Effector memory CD4-positive, alpha-beta T cell (primary cell): ENCODE measurements around the gene RNASE13.

Source experiments
- DNase-seq, 3 donors: peaks; one replicate each; pipeline ENCODE4 v3.0.0-alpha.2; 2020
- H3K27ac ChIP-seq: 2 replicates; pipeline ENCODE4 v1.7.0; 2013; ENCODE audit warnings: mild to moderate bottlenecking, low read length, moderate library complexity; ENCODE audit not compliant: insufficient read depth, poor library complexity, severe bottlenecking
- H3K27me3 ChIP-seq: replicated peaks from 2 replicates; pipeline ENCODE4 v1.7.0; 2013; ENCODE audit warnings: mild to moderate bottlenecking, low read length; ENCODE audit not compliant: insufficient read depth, control insufficient read depth, poor library complexity, severe bottlenecking
- H3K36me3 ChIP-seq: 2 replicates; pipeline ENCODE4 v1.7.0; 2013; ENCODE audit warnings: mild to moderate bottlenecking, low read length, moderate library complexity; ENCODE audit not compliant: control insufficient read depth, insufficient read depth
- H3K4me1 ChIP-seq: 2 replicates; pipeline ENCODE4 v1.7.0; 2013; ENCODE audit warnings: low read length, mild to moderate bottlenecking; ENCODE audit not compliant: control insufficient read depth, insufficient read depth, poor library complexity, severe bottlenecking
- H3K4me3 ChIP-seq: 2 replicates; pipeline ENCODE4 v1.7.0; 2013; ENCODE audit warnings: low read length, low read depth, mild to moderate bottlenecking; ENCODE audit not compliant: insufficient read depth, poor library complexity, severe bottlenecking
- H3K9me3 ChIP-seq: 2 replicates; pipeline ENCODE4 v1.7.0; 2013; ENCODE audit warnings: mild to moderate bottlenecking, low read length, moderate library complexity; ENCODE audit not compliant: control insufficient read depth

RNASE13 gene

DNA sequence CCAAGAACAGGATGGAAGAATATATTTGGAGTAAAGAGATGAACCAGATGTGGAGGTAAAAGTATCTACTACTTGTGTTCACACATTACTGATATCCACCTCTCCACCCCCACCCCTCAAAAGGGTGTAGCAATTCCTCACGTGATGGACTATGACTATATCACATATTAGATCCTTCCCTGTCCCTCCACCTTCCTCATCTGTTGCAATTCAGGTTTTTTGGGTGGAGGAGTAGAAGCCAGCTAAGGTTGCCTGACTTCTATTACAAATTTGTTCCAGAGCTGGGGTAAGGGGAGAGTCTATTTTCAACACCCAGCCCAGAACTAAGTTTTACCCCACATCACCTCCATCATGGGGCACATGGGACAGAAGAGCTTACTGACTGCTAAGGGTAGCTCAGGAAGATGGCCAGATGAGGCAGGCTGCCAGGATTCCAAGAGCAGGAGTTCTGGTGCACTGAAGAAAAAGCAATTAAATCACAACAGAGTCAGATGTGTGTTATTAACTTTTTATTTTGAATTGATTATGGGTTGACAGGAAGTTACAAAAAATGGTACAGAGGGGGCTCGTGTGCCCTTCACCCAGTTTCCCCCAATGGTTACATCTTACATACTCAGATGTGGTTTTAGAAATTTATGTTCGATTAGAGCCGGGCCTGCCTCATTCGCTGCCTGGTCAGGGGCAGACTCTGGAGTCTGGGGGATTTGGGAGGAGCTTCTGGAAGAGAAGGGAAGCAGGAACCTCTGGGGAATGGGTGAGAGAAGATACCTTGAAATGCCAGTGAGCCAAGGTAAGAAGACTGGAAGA lies 2.1 kb downstream of the RNASE13 start:
- Histone ChIP-seq H3K4me3 (no peak overlapping the region), H3K27me3 (no peaks in the 10 kb centered on the region), H3K27ac (no peak overlapping the region), H3K36me3 (no peaks in the 10 kb centered on the region), H3K4me1 (no peaks in the 10 kb centered on the region), H3K9me3 (no peaks in the 10 kb centered on the region)
- no peak for DNase-seq

DNA sequence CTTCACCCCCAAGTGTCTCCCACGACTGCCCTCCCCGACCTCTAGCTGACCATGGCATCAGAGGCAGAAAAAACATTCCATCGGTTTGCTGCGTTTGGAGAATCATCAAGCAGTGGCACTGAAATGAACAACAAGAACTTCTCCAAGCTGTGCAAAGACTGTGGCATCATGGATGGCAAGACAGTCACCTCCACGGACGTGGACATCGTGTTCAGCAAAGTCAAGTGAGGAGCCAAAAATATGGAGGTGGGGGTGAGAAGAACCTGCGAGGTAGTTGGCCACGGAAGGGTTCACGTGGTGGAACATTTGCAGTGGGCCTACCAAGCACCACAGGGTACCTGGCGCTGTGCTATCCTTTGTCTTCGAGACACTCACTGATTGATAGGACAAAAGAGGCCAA lies 4.1 kb downstream of the RNASE13 start:
- no peak overlapping the region for H3K27ac ChIP-seq
- H3K9me3 ChIP-seq: no peaks in the 10 kb centered on the region
- no peaks in the 10 kb centered on the region for H3K36me3 ChIP-seq
- no peaks in the 10 kb centered on the region for H3K27me3 ChIP-seq
- H3K4me1 ChIP-seq: peaks cover under 1% of the 10 kb centered on the region
- no peak for DNase-seq
- no peak overlapping the region for H3K4me3 ChIP-seq

DNA sequence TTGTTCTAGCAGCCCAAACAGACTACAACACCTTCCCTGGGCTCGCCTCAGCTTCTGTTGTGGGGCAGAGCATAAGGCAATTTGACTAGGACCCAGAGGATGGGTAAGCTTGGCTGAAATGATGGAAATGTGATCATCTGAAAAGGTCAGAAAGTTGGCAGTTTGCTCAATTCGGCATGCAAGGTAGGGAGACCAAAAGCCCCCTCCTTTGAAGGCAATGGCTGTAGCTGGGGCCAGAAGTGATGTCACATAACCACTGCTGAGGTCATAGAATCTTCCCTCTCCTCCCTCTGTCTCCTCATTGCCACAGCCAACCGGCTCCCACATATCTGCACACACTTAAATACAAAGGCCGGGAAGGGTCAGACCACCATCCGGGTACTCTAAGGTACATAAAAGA lies 4.7 kb downstream of the RNASE13 start, which contains the start of gene TPPP2:
Gene TPPP2, plus strand, starts transcription at position 301 of the 400 bp plus-strand sequence. CDS start 365 bp downstream, outside the sequence.
- Histone ChIP-seq H3K27me3 (no peaks in the 10 kb centered on the region), H3K36me3 (no peaks in the 10 kb centered on the region), H3K27ac (no peak within 1 kb of the TSS), H3K4me1 (peaks cover 4% of the 10 kb centered on the region), H3K4me3 (no peak within 1 kb of the TSS), H3K9me3 (no peaks in the 10 kb centered on the region)
- DNase-seq: no peak

DNA sequence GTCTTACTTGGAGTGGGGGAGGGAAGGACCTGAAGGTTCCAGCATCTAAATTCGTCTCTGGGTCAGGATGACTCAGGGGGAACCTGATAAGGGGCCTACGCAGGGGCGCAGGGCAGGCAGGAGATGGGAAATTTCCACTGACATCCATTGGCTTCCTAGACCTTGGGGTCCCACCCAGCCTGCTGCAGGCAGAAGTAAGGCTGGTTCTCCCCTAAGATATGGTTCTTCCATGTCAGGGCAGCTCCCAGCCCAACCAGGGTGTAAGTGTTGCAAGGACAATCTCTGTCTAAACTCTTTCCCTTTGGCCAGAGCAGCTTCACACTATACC lies 7.7 kb downstream of the RNASE13 start:
- DNase-seq: no peak
- no peaks in the 10 kb centered on the region for H3K27me3 ChIP-seq
- no peak overlapping the region for H3K4me3 ChIP-seq
- no peaks in the 10 kb centered on the region for H3K9me3 ChIP-seq
- no peaks in the 10 kb centered on the region for H3K36me3 ChIP-seq
- peaks cover 18% of the 10 kb centered on the region for H3K4me1 ChIP-seq
- no peak overlapping the region for H3K27ac ChIP-seq

DNA sequence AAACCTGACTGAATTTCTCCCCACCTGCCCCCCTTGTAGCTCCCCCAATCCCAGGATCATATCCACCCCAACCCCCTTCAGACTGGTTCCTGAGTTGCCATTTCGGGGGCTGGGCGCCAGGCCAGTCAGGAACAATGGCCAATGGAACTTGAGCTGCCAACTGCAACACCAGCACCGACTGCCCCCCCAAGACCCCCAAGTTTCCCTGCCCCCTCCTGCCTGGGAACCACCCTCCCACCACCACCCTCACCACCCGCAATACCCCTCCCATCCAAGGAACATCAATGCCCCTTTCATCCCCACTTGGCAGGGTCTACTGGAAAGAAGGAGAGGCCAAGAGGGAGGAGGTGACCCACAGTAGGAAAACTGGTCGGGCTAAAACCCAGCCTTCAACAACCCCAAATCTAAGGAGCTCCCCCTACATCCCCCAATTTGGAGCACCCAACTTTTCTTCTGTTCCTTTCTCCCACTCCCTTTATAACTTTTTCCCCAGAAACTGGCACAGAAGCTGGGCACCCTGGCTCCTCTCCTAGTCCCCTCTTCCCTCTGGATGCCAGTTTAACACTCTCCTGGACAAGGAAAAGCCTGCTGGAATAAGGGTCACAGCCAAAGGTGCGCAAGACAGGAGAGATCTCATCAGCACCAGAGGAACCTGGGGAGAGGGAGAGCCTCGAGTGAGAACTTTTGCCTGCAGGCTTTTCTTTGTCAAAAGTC lies 8.2 kb downstream of the RNASE13 start:
- Histone ChIP-seq H3K4me1 (peaks cover 18% of the 10 kb centered on the region), H3K4me3 (no peak overlapping the region), H3K36me3 (no peaks in the 10 kb centered on the region), H3K27ac (no peak overlapping the region), H3K27me3 (no peaks in the 10 kb centered on the region), H3K9me3 (no peaks in the 10 kb centered on the region)
- DNase-seq: no peak

DNA sequence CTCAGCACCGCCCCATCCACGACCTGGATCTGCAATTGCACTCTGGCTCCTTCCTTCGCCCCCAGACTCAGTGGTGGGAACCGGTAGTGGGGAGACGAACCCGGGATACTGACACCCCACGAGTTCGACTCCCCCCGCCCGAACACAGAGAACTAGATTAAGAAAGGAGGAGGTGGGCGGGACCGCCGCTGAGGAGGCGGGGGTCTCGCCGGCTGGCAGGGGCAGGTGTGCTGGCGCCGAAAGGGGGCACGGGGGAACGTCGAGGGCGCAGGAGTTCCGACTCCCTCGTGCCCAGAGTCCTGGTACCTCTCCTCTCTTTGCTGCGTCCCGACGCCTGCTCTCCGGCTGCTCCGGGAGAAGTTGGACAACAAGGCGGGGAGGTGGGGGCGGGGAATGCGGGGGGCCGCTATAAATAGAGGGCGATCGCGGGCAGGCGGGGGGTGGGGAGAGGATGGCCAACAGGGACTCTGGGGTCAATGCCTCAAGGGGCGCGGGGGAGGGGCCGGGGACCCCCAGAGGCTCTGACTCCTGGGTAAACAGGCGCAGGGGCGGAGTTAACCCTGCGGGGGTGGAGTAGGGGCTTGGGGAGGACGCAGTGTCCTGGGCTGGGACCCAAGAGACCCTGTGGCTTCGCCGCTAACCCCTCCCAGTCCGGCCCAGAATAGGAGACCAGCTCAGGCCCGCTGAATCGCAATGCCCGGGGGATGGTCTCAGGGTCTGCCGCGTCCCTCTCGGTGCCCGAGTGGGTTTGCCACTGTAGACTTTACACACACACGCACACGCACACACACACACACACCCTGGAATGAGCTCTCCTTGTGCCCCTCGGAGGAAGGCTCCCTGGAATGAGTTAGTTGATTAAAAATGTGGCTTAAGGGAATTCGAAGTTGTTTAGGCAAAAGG lies 9.0 kb downstream of the RNASE13 start:
- no peak overlapping the region for H3K27ac ChIP-seq
- peak in 1 of 3 donors; percentile 12 for DNase-seq
- H3K9me3 ChIP-seq: no peaks in the 10 kb centered on the region
- peak overlapping the region; percentile 82 for H3K4me3 ChIP-seq
- H3K27me3 ChIP-seq: no peaks in the 10 kb centered on the region
- H3K36me3 ChIP-seq: no peaks in the 10 kb centered on the region
- H3K4me1 ChIP-seq: peaks cover 18% of the 10 kb centered on the region

DNA sequence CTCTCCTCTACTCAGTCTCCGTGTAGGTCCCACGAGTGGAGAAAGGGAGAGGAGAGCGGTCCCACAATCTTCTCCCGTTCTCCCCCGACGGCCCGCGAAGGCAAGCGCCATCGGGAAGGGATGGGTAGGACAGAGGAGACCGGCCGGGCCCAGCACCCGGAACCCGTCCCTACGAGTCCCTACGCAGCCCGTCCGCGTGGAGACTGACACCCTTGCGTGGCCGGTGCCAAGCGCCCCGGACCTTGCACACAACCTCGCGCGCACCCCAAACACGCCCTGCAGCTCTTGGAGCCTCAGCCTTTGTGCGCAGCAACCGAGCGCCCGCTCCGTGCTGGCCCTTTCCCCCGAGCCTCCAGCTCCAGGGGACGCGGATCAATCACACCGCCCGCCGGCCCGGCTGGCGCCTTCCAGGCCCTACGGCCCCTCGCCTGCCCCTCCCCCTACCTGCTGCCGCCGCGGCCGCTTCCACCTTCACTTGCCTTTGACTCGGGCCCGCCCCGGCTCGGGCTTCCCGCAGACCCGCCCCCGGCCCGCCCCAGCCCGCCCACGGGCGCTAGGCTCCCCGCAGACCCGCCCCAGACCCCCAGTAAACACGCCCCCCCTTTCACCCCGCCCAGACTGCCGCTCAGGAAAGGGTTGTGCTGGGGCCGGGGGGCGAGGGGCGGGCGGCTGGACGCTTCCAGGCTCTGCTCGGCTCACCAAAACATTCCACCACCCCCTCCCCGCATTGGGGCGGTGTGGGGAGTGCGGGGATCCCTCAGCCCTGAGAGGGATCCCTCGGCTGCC lies 9.8 kb downstream of the RNASE13 start, which contains the start of gene NDRG2:
Gene NDRG2, minus strand, starts transcription at position 477 of the 786 bp plus-strand sequence. CDS start 1,746 bp downstream, outside the sequence.
- peak within 1 kb of the TSS; percentile 82 for H3K4me3 ChIP-seq
- no peaks in the 10 kb centered on the region for H3K36me3 ChIP-seq
- H3K27me3 ChIP-seq: no peaks in the 10 kb centered on the region
- H3K27ac ChIP-seq: peak within 1 kb of the TSS; percentile 50
- H3K9me3 ChIP-seq: no peaks in the 10 kb centered on the region
- peak; percentile 70 to 76 (median 72) for DNase-seq
- peaks cover 18% of the 10 kb centered on the region for H3K4me1 ChIP-seq

DNA sequence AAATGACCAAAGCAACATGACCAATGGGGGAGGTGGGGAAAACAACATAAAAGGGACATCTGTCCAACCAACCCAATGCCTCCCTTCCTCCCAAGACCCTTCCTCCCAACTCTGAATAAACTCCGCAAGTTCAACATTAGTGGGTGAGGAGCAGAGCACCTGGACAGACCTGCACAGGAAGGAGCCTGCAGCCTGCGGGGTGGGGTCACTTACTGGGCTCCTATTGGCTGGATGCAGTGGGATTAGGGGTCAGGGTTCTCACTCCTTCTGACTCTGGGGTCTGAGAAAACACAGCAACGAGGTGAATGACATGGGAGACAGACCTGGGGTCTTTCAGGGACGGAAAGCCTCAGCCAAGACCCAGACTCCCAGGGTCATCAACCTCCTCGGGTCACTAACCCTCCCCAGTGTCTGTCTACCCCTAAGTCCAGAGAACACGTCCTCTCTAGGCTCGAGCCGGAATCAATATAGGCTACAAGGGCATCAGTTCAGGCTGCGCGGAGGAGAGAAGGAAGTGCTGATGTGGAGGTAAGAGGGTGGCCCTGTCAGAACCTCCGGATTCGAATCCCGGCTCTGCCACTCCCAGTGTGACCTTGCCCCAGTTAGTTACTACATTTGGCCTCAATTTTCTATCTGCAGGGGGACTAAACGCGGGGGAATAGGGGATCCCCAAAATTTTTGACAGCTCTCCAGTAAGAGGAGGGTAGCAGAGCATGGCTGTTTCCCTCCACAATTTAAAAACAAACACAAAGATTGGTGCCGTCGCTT lies 10.6 kb downstream of the RNASE13 start:
- no peaks in the 10 kb centered on the region for H3K27me3 ChIP-seq
- H3K4me3 ChIP-seq: peak overlapping the region; percentile 82
- peaks cover 18% of the 10 kb centered on the region for H3K4me1 ChIP-seq

DNA sequence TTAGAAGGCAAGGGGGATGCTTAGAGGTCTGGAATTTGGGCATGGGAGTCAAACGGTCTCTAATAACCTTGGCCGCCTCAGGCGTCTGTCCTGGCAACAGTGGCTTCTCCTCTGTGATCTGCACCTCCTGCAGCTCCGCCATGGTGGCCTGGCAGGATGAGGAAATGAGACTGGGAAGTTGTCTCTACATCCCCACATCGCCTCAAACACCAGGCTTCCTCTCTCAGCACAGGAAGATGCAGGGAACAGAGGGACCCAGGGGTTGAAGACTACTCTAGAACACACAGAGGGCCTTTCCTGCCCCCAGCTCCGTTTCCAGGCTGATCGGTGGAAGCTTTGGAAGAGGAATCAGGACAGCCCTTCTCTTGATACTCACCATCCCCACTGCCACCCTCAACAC lies 11.4 kb downstream of the RNASE13 start:
- Histone ChIP-seq H3K4me3 (no peak overlapping the region), H3K36me3 (peaks cover 6% of the 10 kb centered on the region), H3K9me3 (no peaks in the 10 kb centered on the region), H3K4me1 (peaks cover 18% of the 10 kb centered on the region), H3K27ac (no peak overlapping the region), H3K27me3 (no peaks in the 10 kb centered on the region)
- DNase-seq: no peak

More for the DNA sequence above, 10.6 kb downstream of the RNASE13 start:
- Histone ChIP-seq H3K9me3 (no peaks in the 10 kb centered on the region), H3K36me3 (peaks cover 3% of the 10 kb centered on the region), H3K27ac (peak overlapping the region; percentile 50)
- DNase-seq: no peak
